ENCODE measurements around the gene APBB2.

Gene APBB2

GRCh38 chr4:41057467-41057866, 156.9 kb downstream of the APBB2 start (continued):
- TF ChIP-seq ZFP30 (CRISPR knock-in tag; IDR thresholded peaks at IDR 0.05) (no peak), RARB (CRISPR knock-in tag; IDR thresholded peaks at IDR 0.05) (no peak)

- no peak for ATAC-seq
- no peak for TF ChIP-seq ZNF565 (CRISPR knock-in tag; conservative IDR thresholded peaks at IDR 0.05; ENCODE audit: low read depth)
These were observed 162.1 kb downstream of the APBB2 start for GRCh38 chr4:41052287-41052686.

GRCh38 chr4:41050880-41051775, 163.2 kb downstream of the APBB2 start:
- no peak for ATAC-seq
- TF ChIP-seq PATZ1 (CRISPR knock-in tag; IDR thresholded peaks at IDR 0.05; ENCODE audit: borderline replicate concordance) (no peak), POU6F1 (CRISPR knock-in tag; IDR thresholded peaks at IDR 0.05; ENCODE audit: borderline replicate concordance, low read depth) (no peak), ZFP3 (CRISPR knock-in tag; IDR thresholded peaks at IDR 0.05) (no peak), ZC3H10 (CRISPR knock-in tag; IDR thresholded peaks at IDR 0.05) (no peak), RARB (CRISPR knock-in tag; IDR thresholded peaks at IDR 0.05) (no peak), TOX (CRISPR knock-in tag; IDR thresholded peaks at IDR 0.05; ENCODE audit: borderline replicate concordance) (no peak), ZNF70 (CRISPR knock-in tag; IDR thresholded peaks at IDR 0.05) (no peak), ISL1 (CRISPR knock-in tag; IDR thresholded peaks at IDR 0.05) (no peak), ZNF8 (CRISPR knock-in tag; IDR thresholded peaks at IDR 0.05) (no peak), SNAI2 (CRISPR knock-in tag; IDR thresholded peaks at IDR 0.05) (no peak), ESRRG (CRISPR knock-in tag; IDR thresholded peaks at IDR 0.05) (no peak), ZFP30 (CRISPR knock-in tag; IDR thresholded peaks at IDR 0.05) (no peak), PPARA (CRISPR knock-in tag; IDR thresholded peaks at IDR 0.05; ENCODE audit: borderline replicate concordance) (no peak), ARNTL (CRISPR knock-in tag; IDR thresholded peaks at IDR 0.05; ENCODE audit: borderline replicate concordance, low read depth) (no peak), TCF4 (CRISPR knock-in tag; IDR thresholded peaks at IDR 0.05; ENCODE audit: borderline replicate concordance) (no peak), TSHZ2 (CRISPR knock-in tag; IDR thresholded peaks at IDR 0.05) (no peak), CSRNP3 (CRISPR knock-in tag; IDR thresholded peaks at IDR 0.05) (no peak)

GRCh38 chr4:41050116-41050515, 164.2 kb downstream of the APBB2 start:
- ATAC-seq = no peak
- TF ChIP-seq BACH2 (CRISPR knock-in tag; IDR thresholded peaks at IDR 0.05; ENCODE audit: borderline replicate concordance) = no peak
- TF ChIP-seq SNAI2 (CRISPR knock-in tag; IDR thresholded peaks at IDR 0.05) = no peak
- TF ChIP-seq PATZ1 (CRISPR knock-in tag; IDR thresholded peaks at IDR 0.05; ENCODE audit: borderline replicate concordance) = no peak
- TF ChIP-seq CSDC2 (CRISPR knock-in tag; IDR thresholded peaks at IDR 0.05) = no peak
- TF ChIP-seq ZFP30 (CRISPR knock-in tag; IDR thresholded peaks at IDR 0.05) = no peak
- TF ChIP-seq CREB5 (CRISPR knock-in tag; IDR thresholded peaks at IDR 0.05; ENCODE audit: low read depth) = no peak
- no peak for TF ChIP-seq ZNF565 (CRISPR knock-in tag; conservative IDR thresholded peaks at IDR 0.05; ENCODE audit: low read depth)
- TF ChIP-seq PPARA (CRISPR knock-in tag; IDR thresholded peaks at IDR 0.05; ENCODE audit: borderline replicate concordance) = no peak
- no peak for TF ChIP-seq CSRNP3 (CRISPR knock-in tag; IDR thresholded peaks at IDR 0.05)
- no peak for TF ChIP-seq TCF4 (CRISPR knock-in tag; IDR thresholded peaks at IDR 0.05; ENCODE audit: borderline replicate concordance)

All from SK-N-SH treated with all-trans-retinoic acid at 6 μM for 48 hours (cell line).